ENCODE data around the gene CXCR6. TPM values are rescaled to one million over a fixed set of nuclear protein-coding genes. Genes with fewer than 3 reads are reported as not detected.

CXCR6 gene
- polyA plus RNA-seq, 1 of the 3 experiments (the other 2 are of a cell fraction), result not detected

DNA sequence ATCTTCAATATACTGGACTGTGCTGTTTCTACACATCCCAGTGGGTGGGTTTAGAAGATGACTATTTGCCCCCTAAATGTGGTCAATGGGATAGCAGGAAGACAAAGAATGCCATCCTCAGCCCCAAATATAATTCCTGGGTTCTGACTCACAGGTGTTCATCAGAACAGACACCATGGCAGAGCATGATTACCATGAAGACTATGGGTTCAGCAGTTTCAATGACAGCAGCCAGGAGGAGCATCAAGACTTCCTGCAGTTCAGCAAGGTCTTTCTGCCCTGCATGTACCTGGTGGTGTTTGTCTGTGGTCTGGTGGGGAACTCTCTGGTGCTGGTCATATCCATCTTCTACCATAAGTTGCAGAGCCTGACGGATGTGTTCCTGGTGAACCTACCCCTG is 3.0 kb downstream of the CXCR6 start:
- ChIA-PET POLR2A (no interaction called here), CTCF (interaction anchor here (1.6 to 1.9 kb wide), 2 partner anchors 132 to 133 kb away, joined by 7 to 8 read pairs; no protein-coding TSS in a partner anchor)
- no peak overlapping the region for H3K4me2 ChIP-seq
- no peak overlapping the region for H2AFZ ChIP-seq (ENCODE audit: low read depth)
- WGBS (ENCODE audit: low lambda C conversion rate), result 100% methylated on average over 1 of the region's 1 CpG
- no peak for TF ChIP-seq SMC3 (IDR thresholded peaks at IDR 0.05; ENCODE audit: low read depth, low read length)
- no peak for TF ChIP-seq FOXM1 (IDR thresholded peaks at IDR 0.05; ENCODE audit: low read depth)
- TF ChIP-seq, protein P1, sequence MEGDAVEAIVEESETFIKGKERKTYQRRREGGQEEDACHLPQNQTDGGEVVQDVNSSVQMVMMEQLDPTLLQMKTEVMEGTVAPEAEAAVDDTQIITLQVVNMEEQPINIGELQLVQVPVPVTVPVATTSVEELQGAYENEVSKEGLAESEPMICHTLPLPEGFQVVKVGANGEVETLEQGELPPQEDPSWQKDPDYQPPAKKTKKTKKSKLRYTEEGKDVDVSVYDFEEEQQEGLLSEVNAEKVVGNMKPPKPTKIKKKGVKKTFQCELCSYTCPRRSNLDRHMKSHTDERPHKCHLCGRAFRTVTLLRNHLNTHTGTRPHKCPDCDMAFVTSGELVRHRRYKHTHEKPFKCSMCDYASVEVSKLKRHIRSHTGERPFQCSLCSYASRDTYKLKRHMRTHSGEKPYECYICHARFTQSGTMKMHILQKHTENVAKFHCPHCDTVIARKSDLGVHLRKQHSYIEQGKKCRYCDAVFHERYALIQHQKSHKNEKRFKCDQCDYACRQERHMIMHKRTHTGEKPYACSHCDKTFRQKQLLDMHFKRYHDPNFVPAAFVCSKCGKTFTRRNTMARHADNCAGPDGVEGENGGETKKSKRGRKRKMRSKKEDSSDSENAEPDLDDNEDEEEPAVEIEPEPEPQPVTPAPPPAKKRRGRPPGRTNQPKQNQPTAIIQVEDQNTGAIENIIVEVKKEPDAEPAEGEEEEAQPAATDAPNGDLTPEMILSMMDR (IDR thresholded peaks at IDR 0.05), result no peak
- TF ChIP-seq, protein P2, sequence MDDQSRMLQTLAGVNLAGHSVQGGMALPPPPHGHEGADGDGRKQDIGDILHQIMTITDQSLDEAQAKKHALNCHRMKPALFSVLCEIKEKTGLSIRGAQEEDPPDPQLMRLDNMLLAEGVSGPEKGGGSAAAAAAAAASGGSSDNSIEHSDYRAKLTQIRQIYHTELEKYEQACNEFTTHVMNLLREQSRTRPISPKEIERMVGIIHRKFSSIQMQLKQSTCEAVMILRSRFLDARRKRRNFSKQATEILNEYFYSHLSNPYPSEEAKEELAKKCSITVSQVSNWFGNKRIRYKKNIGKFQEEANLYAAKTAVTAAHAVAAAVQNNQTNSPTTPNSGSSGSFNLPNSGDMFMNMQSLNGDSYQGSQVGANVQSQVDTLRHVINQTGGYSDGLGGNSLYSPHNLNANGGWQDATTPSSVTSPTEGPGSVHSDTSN (IDR thresholded peaks at IDR 0.05), result no peak
- TF ChIP-seq FOSL2 (IDR thresholded peaks at IDR 0.05; ENCODE audit: borderline replicate concordance, low read depth), result no peak
- TF ChIP-seq TEAD4 (IDR thresholded peaks at IDR 0.05; ENCODE audit: borderline replicate concordance, insufficient read depth), result no peak
- no peak for TF ChIP-seq RXRA (IDR thresholded peaks at IDR 0.05; ENCODE audit: borderline replicate concordance, low read depth)
- TF ChIP-seq, protein P3, sequence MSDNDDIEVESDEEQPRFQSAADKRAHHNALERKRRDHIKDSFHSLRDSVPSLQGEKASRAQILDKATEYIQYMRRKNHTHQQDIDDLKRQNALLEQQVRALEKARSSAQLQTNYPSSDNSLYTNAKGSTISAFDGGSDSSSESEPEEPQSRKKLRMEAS (IDR thresholded peaks at IDR 0.05; ENCODE audit: low read depth), result no peak
- no peak for TF ChIP-seq TAF1 (IDR thresholded peaks at IDR 0.05; ENCODE audit: borderline replicate concordance, low read depth, low read length)
- TF ChIP-seq, protein P4, sequence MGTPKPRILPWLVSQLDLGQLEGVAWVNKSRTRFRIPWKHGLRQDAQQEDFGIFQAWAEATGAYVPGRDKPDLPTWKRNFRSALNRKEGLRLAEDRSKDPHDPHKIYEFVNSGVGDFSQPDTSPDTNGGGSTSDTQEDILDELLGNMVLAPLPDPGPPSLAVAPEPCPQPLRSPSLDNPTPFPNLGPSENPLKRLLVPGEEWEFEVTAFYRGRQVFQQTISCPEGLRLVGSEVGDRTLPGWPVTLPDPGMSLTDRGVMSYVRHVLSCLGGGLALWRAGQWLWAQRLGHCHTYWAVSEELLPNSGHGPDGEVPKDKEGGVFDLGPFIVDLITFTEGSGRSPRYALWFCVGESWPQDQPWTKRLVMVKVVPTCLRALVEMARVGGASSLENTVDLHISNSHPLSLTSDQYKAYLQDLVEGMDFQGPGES (IDR thresholded peaks at IDR 0.05; ENCODE audit: low read depth, low read length), result no peak
- TF ChIP-seq, protein P5, sequence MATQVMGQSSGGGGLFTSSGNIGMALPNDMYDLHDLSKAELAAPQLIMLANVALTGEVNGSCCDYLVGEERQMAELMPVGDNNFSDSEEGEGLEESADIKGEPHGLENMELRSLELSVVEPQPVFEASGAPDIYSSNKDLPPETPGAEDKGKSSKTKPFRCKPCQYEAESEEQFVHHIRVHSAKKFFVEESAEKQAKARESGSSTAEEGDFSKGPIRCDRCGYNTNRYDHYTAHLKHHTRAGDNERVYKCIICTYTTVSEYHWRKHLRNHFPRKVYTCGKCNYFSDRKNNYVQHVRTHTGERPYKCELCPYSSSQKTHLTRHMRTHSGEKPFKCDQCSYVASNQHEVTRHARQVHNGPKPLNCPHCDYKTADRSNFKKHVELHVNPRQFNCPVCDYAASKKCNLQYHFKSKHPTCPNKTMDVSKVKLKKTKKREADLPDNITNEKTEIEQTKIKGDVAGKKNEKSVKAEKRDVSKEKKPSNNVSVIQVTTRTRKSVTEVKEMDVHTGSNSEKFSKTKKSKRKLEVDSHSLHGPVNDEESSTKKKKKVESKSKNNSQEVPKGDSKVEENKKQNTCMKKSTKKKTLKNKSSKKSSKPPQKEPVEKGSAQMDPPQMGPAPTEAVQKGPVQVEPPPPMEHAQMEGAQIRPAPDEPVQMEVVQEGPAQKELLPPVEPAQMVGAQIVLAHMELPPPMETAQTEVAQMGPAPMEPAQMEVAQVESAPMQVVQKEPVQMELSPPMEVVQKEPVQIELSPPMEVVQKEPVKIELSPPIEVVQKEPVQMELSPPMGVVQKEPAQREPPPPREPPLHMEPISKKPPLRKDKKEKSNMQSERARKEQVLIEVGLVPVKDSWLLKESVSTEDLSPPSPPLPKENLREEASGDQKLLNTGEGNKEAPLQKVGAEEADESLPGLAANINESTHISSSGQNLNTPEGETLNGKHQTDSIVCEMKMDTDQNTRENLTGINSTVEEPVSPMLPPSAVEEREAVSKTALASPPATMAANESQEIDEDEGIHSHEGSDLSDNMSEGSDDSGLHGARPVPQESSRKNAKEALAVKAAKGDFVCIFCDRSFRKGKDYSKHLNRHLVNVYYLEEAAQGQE (IDR thresholded peaks at IDR 0.05; ENCODE audit: low read depth, low read length), result no peak
- TF ChIP-seq, protein P6, sequence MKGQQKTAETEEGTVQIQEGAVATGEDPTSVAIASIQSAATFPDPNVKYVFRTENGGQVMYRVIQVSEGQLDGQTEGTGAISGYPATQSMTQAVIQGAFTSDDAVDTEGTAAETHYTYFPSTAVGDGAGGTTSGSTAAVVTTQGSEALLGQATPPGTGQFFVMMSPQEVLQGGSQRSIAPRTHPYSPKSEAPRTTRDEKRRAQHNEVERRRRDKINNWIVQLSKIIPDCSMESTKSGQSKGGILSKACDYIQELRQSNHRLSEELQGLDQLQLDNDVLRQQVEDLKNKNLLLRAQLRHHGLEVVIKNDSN (IDR thresholded peaks at IDR 0.05; ENCODE audit: borderline replicate concordance, low read depth), result no peak
- TF ChIP-seq, protein P7, sequence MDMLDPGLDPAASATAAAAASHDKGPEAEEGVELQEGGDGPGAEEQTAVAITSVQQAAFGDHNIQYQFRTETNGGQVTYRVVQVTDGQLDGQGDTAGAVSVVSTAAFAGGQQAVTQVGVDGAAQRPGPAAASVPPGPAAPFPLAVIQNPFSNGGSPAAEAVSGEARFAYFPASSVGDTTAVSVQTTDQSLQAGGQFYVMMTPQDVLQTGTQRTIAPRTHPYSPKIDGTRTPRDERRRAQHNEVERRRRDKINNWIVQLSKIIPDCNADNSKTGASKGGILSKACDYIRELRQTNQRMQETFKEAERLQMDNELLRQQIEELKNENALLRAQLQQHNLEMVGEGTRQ (IDR thresholded peaks at IDR 0.05; ENCODE audit: borderline replicate concordance, low read depth, low read length), result no peak
- no peak for TF ChIP-seq EZH2phosphoT487 (IDR thresholded peaks at IDR 0.05; ENCODE audit: borderline replicate concordance, low read depth)
- no peak for TF ChIP-seq YY1 (IDR thresholded peaks at IDR 0.05; ENCODE audit: low read depth)
- TF ChIP-seq TCF12 (IDR thresholded peaks at IDR 0.05), result no peak
- no peak for TF ChIP-seq ELF1 (IDR thresholded peaks at IDR 0.05)
- TF ChIP-seq GATA2 (CRISPR knock-in tag; IDR thresholded peaks at IDR 0.05), result no peak
- no peaks in the 10 kb centered on the region for H4K20me1 ChIP-seq (ENCODE audit: insufficient read depth)
- H3F3A ChIP-seq (replicated peaks; ENCODE audit: insufficient read depth), result no peaks in the 10 kb centered on the region
- no peak overlapping the region for H3K4me3 ChIP-seq (ENCODE audit: low read depth in 2 of 2, low read length in 1 of 2)
- H3K27ac ChIP-seq (ENCODE audit: low read depth in 2 of 2, low read length in 1 of 2), result no peak overlapping the region
- no peak for DNase-seq
- no peak overlapping the region for H3K9ac ChIP-seq
- no peaks in the 10 kb centered on the region for H3K9me3 ChIP-seq
- H3K36me3 ChIP-seq (replicated peaks in 1 of 2; ENCODE audit: control insufficient read depth in 1 of 2, insufficient read depth in 2 of 2, low read length in 1 of 2), result peaks cover 3 to 50% of the 10 kb centered on the region in 2 experiments
- no peaks in the 10 kb centered on the region for H3K27me3 ChIP-seq (ENCODE audit: insufficient read depth)
- peaks cover 0 to 13% of the 10 kb centered on the region in 2 experiments; a peak in 1 of 4 replicates for H3K4me1 ChIP-seq (ENCODE audit: control insufficient read depth in 1 of 2, insufficient read depth in 2 of 2, low read depth in 1 of 2, low read length in 1 of 2)
- H3K9me2 ChIP-seq, result no peaks in the 10 kb centered on the region
- H3K79me2 ChIP-seq (ENCODE audit: insufficient read depth), result no peaks in the 10 kb centered on the region

Measured in SK-N-SH (cell line).